HEK293T (cell line): Measurements from ENCODE around the gene UTP18.

Experiments used
- ARNT ChIP-seq: fragments of 450-650 bp; IDR thresholded peaks from 2 replicates; pipeline ENCODE4 v1.6.1; 2017; ENCODE audit warnings: mild to moderate bottlenecking
- ZNF384 ChIP-seq: fragments of 450-650 bp; IDR thresholded peaks from 2 replicates; pipeline ENCODE4 v1.6.1; 2016

GRCh38 chr17:51251010-51251409, 9.3 kb upstream of the UTP18 start:
- TF ChIP-seq ZNF384 = no peak
- no peak for TF ChIP-seq ARNT
